B cell (primary cell): Measurements from ENCODE around the gene STYXL1.

Experiments used
- EZH2 ChIP-seq: IDR thresholded peaks from 2 replicates; pipeline ENCODE4 v1.6.1; 2012; ENCODE audit warnings: borderline replicate concordance, low read depth, mild to moderate bottlenecking, moderate library complexity, low read length; ENCODE audit not compliant: insufficient read depth, poor library complexity, severe bottlenecking
- TF ChIP-seq, protein P1 (sequence below): fragments of 200-600 bp; IDR thresholded peaks from one replicate; pipeline ENCODE4 v1.8.0; 2022; ENCODE audit warnings: antibody characterized with exemption, mild to moderate bottlenecking

DNA sequence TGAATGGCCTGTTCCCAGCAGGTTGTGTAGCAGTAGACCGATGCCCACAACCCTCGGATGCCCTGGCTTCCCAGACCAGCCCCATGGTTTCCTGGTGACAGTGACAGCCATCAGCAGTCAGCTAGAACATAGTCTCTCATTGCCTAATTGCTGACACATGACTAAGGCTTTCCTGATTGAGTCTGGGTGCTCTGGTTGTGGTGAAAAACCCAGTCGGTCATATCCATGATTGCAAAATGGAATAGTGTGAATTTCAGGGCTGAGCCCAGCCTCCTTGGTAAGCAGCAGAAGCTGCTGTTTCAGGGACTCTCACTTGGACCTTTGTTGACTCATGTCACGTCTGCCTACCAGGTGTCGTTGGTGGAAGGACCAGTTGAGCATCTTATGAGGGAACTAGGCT is 96.3 kb downstream of the STYXL1 start:
- TF ChIP-seq, protein P1, sequence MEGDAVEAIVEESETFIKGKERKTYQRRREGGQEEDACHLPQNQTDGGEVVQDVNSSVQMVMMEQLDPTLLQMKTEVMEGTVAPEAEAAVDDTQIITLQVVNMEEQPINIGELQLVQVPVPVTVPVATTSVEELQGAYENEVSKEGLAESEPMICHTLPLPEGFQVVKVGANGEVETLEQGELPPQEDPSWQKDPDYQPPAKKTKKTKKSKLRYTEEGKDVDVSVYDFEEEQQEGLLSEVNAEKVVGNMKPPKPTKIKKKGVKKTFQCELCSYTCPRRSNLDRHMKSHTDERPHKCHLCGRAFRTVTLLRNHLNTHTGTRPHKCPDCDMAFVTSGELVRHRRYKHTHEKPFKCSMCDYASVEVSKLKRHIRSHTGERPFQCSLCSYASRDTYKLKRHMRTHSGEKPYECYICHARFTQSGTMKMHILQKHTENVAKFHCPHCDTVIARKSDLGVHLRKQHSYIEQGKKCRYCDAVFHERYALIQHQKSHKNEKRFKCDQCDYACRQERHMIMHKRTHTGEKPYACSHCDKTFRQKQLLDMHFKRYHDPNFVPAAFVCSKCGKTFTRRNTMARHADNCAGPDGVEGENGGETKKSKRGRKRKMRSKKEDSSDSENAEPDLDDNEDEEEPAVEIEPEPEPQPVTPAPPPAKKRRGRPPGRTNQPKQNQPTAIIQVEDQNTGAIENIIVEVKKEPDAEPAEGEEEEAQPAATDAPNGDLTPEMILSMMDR = no peak
- TF ChIP-seq EZH2 = no peak
